HEK293 (cell line): ENCODE measurements around the gene NOXO1.

Source experiments
- CTCF ChIA-PET: fragments of 350-600 bp; formaldehyde crosslinking; extraction: SDS; loops from one replicate; lab custom pipeline; 2021; ENCODE audit warnings: antibody characterized with exemption; lab: Yijun Ruan, JAX
- POLR2A ChIA-PET: fragments of 300-600 bp; formaldehyde crosslinking; extraction: SDS; loops from one replicate; lab custom pipeline; 2020; ENCODE audit warnings: antibody characterized with exemption, inconsistent platforms; lab: Yijun Ruan, JAX
- H3K27ac ChIP-seq: fragments of 200-500 bp; sonication (Bioruptor generic); 2 replicates; pipeline ENCODE4 v1.5.1; 2014; ENCODE audit warnings: low read depth, low read length, control low read depth, inconsistent platforms; ENCODE audit errors: extremely low read depth
- H3K36me3 ChIP-seq, 2 experiments: fragments of 200-500 bp in 1 of 2; sonication (Bioruptor generic) in 1 of 2; 1 replicate in 1 of 2; 2 replicates in 1 of 2; pipeline ENCODE4 v1.5.1; 2014 to 2017; ENCODE audit warnings: inconsistent platforms in 2 of 2, low read length in 2 of 2; ENCODE audit not compliant: control insufficient read depth in 2 of 2, insufficient read depth in 1 of 2
- H3K4me1 ChIP-seq: fragments of 200-500 bp; sonication (Bioruptor generic); 2 replicates; pipeline ENCODE4 v1.5.1; 2014; ENCODE audit warnings: mild to moderate bottlenecking, low read length, inconsistent platforms; ENCODE audit not compliant: control insufficient read depth, insufficient read depth
- H3K4me3 ChIP-seq: 2 replicates; pipeline ENCODE4 v1.5.1; 2011; ENCODE audit warnings: low read depth, mild to moderate bottlenecking, control low read depth, low read length, moderate library complexity
- H3K9me3 ChIP-seq: fragments of 200-500 bp; sonication (Bioruptor generic); 2 replicates; pipeline ENCODE4 v1.5.1; 2014; ENCODE audit warnings: low read depth, low read length, inconsistent platforms; ENCODE audit not compliant: control insufficient read depth, insufficient read depth
- EGR2 ChIP-seq: fragments of 450-650 bp; formaldehyde crosslinking; IDR thresholded peaks from 2 replicates; pipeline ENCODE4 v1.5.1; 2016; ENCODE audit warnings: low read depth, missing biosample characterization, missing genetic modification characterization
- HOXD13 ChIP-seq: sonication (generic); formaldehyde crosslinking; IDR thresholded peaks from 2 replicates; pipeline ENCODE4 v1.8.0; 2022; ENCODE audit warnings: missing genetic modification reagents, borderline replicate concordance
- KLF10 ChIP-seq: fragments of 450-650 bp; IDR thresholded peaks from 2 replicates; pipeline ENCODE4 v1.5.1; 2018; ENCODE audit warnings: missing biosample characterization, mild to moderate bottlenecking, missing genetic modification characterization
- MZF1 ChIP-seq: fragments of 450-650 bp; formaldehyde crosslinking; IDR thresholded peaks from 2 replicates; pipeline ENCODE4 v1.5.1; 2017; ENCODE audit warnings: missing biosample characterization, missing genetic modification characterization, borderline replicate concordance
- TSHZ1 ChIP-seq: fragments of 450-650 bp; formaldehyde crosslinking; IDR thresholded peaks from 2 replicates; pipeline ENCODE4 v1.5.1; 2016; ENCODE audit warnings: missing biosample characterization, missing genetic modification characterization, borderline replicate concordance
- ZBTB48 ChIP-seq: fragments of 450-650 bp; formaldehyde crosslinking; IDR thresholded peaks from 2 replicates; pipeline ENCODE4 v1.5.1; 2016; ENCODE audit warnings: missing biosample characterization, missing genetic modification characterization
- ZFP3 ChIP-seq: fragments of 450-650 bp; formaldehyde crosslinking; IDR thresholded peaks from 2 replicates; pipeline ENCODE4 v1.5.1; 2016; ENCODE audit warnings: low read depth, missing biosample characterization, missing genetic modification characterization
- ZIC2 ChIP-seq: fragments of 450-650 bp; formaldehyde crosslinking; IDR thresholded peaks from 2 replicates; pipeline ENCODE4 v1.5.1; 2016; ENCODE audit warnings: missing biosample characterization, missing genetic modification characterization
- ZNF138 ChIP-seq: fragments of 450-650 bp; formaldehyde crosslinking; IDR thresholded peaks from 2 replicates; pipeline ENCODE4 v1.5.1; 2016; ENCODE audit warnings: missing biosample characterization, missing genetic modification characterization, borderline replicate concordance
- ZNF148 ChIP-seq: fragments of 450-650 bp; formaldehyde crosslinking; IDR thresholded peaks from 2 replicates; pipeline ENCODE4 v1.5.0; 2017; ENCODE audit warnings: missing biosample characterization, missing genetic modification characterization, borderline replicate concordance
- ZNF169 ChIP-seq: fragments of 450-650 bp; formaldehyde crosslinking; IDR thresholded peaks from 2 replicates; pipeline ENCODE4 v1.5.1; 2016; ENCODE audit warnings: missing biosample characterization, missing genetic modification characterization
- ZNF202 ChIP-seq: fragments of 450-650 bp; formaldehyde crosslinking; IDR thresholded peaks from 2 replicates; pipeline ENCODE4 v1.5.1; 2016; ENCODE audit warnings: missing biosample characterization, missing genetic modification characterization, borderline replicate concordance
- ZNF214 ChIP-seq: fragments of 450-650 bp; formaldehyde crosslinking; IDR thresholded peaks from 2 replicates; pipeline ENCODE4 v1.5.1; 2017; ENCODE audit warnings: missing biosample characterization, mild to moderate bottlenecking, missing genetic modification characterization, borderline replicate concordance
- ZNF513 ChIP-seq: fragments of 450-650 bp; IDR thresholded peaks from 2 replicates; pipeline ENCODE4 v1.5.1; 2018; ENCODE audit warnings: missing biosample characterization, missing genetic modification characterization
- ZNF530 ChIP-seq: fragments of 450-650 bp; formaldehyde crosslinking; IDR thresholded peaks from 2 replicates; pipeline ENCODE4 v1.5.1; 2016; ENCODE audit warnings: low read depth, missing biosample characterization, missing genetic modification characterization
- ZNF555 ChIP-seq: fragments of 450-650 bp; formaldehyde crosslinking; conservative IDR thresholded peaks from 2 replicates; pipeline ENCODE4 v1.5.1; 2017; ENCODE audit warnings: missing biosample characterization, mild to moderate bottlenecking, missing genetic modification characterization, inconsistent platforms
- ZNF571 ChIP-seq: fragments of 450-650 bp; formaldehyde crosslinking; IDR thresholded peaks from 2 replicates; pipeline ENCODE4 v1.5.0; 2017; ENCODE audit warnings: missing biosample characterization, missing genetic modification characterization
- ZNF585B ChIP-seq: fragments of 450-650 bp; formaldehyde crosslinking; IDR thresholded peaks from 2 replicates; pipeline ENCODE4 v1.5.1; 2016; ENCODE audit warnings: missing biosample characterization, missing genetic modification characterization
- ZNF658 ChIP-seq: fragments of 450-650 bp; formaldehyde crosslinking; IDR thresholded peaks from 2 replicates; pipeline ENCODE4; 2016; ENCODE audit warnings: missing biosample characterization, missing genetic modification characterization
- ZNF660 ChIP-seq: fragments of 450-650 bp; IDR thresholded peaks from 2 replicates; pipeline ENCODE4 v1.5.1; 2018; ENCODE audit warnings: missing biosample characterization, mild to moderate bottlenecking, missing genetic modification characterization
- ZNF791 ChIP-seq: fragments of 450-650 bp; formaldehyde crosslinking; IDR thresholded peaks from 2 replicates; pipeline ENCODE4 v1.5.1; 2016; ENCODE audit warnings: missing biosample characterization, missing genetic modification characterization
- ZSCAN16 ChIP-seq: fragments of 450-650 bp; formaldehyde crosslinking; IDR thresholded peaks from 2 replicates; pipeline ENCODE4 v1.5.1; 2016; ENCODE audit warnings: missing biosample characterization, missing genetic modification characterization
- TF ChIP-seq, protein P1 (sequence below): fragments of 450-650 bp; formaldehyde crosslinking; conservative IDR thresholded peaks from 2 replicates; pipeline ENCODE4 v1.5.1; 2016; ENCODE audit warnings: low read depth, missing biosample characterization, missing genetic modification characterization
- TF ChIP-seq, protein P2 (sequence below): fragments of 450-650 bp; formaldehyde crosslinking; IDR thresholded peaks from 2 replicates; pipeline ENCODE4 v1.5.1; 2016; ENCODE audit warnings: missing biosample characterization, missing genetic modification characterization

The NOXO1 gene

GRCh38 chr16:1959269-1960039 lies 21.8 kb downstream of the NOXO1 start, which contains the start of gene NDUFB10:
NDUFB10 (plus strand) TSS chr16:1959538; CDS start chr16:1959625, 87 bp downstream.
- H3K9me3 ChIP-seq = no peaks in the 10 kb centered on the region
- H3K4me1 ChIP-seq = no peaks in the 10 kb centered on the region; the same call in 1 of the 2 replicates
- CTCF ChIA-PET = interaction anchor here (0.7 to 2.1 kb wide), 3 partner anchors 12 to 42 kb away, joined by 3 to 4 read pairs (median 4); partner anchors contain the start of gene TBL3
- peak within 1 kb of the TSS; percentile 96 for H3K27ac ChIP-seq
- peak within 1 kb of the TSS; percentile 94 for H3K4me3 ChIP-seq
- H3K36me3 ChIP-seq = peaks cover 0 to 35% of the 10 kb centered on the region in 2 experiments; a peak in 1 of 3 replicates
- POLR2A ChIA-PET = interaction anchor here (1.6 to 2.1 kb wide), 4 partner anchors 8 to 19 kb away, joined by 4 to 15 read pairs (median 9); partner anchors contain the start of gene MSRB1
- no peak for TF ChIP-seq ZNF148 (tag by site-specific recombination)
- no peak for TF ChIP-seq ZNF138 (tag by site-specific recombination)
- TF ChIP-seq ZNF513 (tag by site-specific recombination) = no peak
- TF ChIP-seq ZIC2 (tag by site-specific recombination) = peak; percentile 55
- no peak for TF ChIP-seq ZNF571
- no peak for TF ChIP-seq ZNF791 (tag by site-specific recombination)
- no peak for TF ChIP-seq MZF1
- TF ChIP-seq ZNF660 (tag by site-specific recombination) = peak; percentile 76; the same call in 1 of the 2 replicates
- no peak for TF ChIP-seq ZNF530 (tag by site-specific recombination)
- TF ChIP-seq, protein P1, sequence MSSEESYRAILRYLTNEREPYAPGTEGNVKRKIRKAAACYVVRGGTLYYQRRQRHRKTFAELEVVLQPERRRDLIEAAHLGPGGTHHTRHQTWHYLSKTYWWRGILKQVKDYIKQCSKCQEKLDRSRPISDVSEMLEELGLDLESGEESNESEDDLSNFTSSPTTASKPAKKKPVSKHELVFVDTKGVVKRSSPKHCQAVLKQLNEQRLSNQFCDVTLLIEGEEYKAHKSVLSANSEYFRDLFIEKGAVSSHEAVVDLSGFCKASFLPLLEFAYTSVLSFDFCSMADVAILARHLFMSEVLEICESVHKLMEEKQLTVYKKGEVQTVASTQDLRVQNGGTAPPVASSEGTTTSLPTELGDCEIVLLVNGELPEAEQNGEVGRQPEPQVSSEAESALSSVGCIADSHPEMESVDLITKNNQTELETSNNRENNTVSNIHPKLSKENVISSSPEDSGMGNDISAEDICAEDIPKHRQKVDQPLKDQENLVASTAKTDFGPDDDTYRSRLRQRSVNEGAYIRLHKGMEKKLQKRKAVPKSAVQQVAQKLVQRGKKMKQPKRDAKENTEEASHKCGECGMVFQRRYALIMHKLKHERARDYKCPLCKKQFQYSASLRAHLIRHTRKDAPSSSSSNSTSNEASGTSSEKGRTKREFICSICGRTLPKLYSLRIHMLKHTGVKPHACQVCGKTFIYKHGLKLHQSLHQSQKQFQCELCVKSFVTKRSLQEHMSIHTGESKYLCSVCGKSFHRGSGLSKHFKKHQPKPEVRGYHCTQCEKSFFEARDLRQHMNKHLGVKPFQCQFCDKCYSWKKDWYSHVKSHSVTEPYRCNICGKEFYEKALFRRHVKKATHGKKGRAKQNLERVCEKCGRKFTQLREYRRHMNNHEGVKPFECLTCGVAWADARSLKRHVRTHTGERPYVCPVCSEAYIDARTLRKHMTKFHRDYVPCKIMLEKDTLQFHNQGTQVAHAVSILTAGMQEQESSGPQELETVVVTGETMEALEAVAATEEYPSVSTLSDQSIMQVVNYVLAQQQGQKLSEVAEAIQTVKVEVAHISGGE = peak; percentile 68
- no peak for TF ChIP-seq HOXD13
- no peak for TF ChIP-seq ZNF555 (tag by site-specific recombination)
- TF ChIP-seq ZNF202 (tag by site-specific recombination) = no peak
- no peak for TF ChIP-seq ZNF169 (tag by site-specific recombination)
- TF ChIP-seq, protein P2, sequence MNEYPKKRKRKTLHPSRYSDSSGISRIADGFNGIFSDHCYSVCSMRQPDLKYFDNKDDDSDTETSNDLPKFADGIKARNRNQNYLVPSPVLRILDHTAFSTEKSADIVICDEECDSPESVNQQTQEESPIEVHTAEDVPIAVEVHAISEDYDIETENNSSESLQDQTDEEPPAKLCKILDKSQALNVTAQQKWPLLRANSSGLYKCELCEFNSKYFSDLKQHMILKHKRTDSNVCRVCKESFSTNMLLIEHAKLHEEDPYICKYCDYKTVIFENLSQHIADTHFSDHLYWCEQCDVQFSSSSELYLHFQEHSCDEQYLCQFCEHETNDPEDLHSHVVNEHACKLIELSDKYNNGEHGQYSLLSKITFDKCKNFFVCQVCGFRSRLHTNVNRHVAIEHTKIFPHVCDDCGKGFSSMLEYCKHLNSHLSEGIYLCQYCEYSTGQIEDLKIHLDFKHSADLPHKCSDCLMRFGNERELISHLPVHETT = no peak; the same call in 1 of the 2 replicates
- TF ChIP-seq ZBTB48 (tag by site-specific recombination) = peak; percentile 69; the same call in 1 of the 2 replicates
- no peak for TF ChIP-seq TSHZ1 (tag by site-specific recombination)
- no peak for TF ChIP-seq ZNF214 (tag by site-specific recombination)
- TF ChIP-seq ZNF585B (tag by site-specific recombination) = no peak
- no peak for TF ChIP-seq ZSCAN16 (tag by site-specific recombination)
- peak; percentile 77 for TF ChIP-seq KLF10
- no peak for TF ChIP-seq ZNF658 (tag by site-specific recombination)
- no peak for TF ChIP-seq ZFP3 (tag by site-specific recombination)
- peak; percentile 55; the same call in 1 of the 2 replicates for TF ChIP-seq EGR2
